ENCODE results near the gene MYEOV. TPM values are rescaled to one million over a fixed set of nuclear protein-coding genes. Genes with fewer than 3 reads are reported as not detected.

Gene MYEOV
- total and polyA plus RNA-seq, 9 of the 15 experiments (the other 6 are each of a cell fraction or from before 2014, with no cell fraction given), result 10.2 to 133 (median 32.2) TPM

DNA sequence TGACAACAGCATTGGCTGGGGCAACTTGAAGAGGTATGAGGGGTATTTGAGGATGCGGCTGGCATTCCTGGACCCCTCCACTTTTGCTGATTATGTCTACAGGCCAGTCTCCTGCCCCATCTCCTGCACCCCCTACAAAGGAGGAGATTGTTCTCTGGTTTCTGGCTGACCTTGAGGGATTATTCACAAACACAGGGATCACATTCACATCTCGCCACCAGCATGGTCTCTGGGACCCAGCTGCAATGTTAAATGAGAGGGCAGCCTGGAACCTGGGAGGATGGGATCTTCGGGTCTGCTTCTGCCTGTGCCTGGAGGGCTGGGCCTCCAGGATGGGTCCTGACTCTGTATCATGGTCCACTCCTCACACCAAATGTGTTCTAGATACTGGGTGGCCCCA, 32.8 kb upstream of the MYEOV start (continued):
- TF ChIP-seq, protein P1, sequence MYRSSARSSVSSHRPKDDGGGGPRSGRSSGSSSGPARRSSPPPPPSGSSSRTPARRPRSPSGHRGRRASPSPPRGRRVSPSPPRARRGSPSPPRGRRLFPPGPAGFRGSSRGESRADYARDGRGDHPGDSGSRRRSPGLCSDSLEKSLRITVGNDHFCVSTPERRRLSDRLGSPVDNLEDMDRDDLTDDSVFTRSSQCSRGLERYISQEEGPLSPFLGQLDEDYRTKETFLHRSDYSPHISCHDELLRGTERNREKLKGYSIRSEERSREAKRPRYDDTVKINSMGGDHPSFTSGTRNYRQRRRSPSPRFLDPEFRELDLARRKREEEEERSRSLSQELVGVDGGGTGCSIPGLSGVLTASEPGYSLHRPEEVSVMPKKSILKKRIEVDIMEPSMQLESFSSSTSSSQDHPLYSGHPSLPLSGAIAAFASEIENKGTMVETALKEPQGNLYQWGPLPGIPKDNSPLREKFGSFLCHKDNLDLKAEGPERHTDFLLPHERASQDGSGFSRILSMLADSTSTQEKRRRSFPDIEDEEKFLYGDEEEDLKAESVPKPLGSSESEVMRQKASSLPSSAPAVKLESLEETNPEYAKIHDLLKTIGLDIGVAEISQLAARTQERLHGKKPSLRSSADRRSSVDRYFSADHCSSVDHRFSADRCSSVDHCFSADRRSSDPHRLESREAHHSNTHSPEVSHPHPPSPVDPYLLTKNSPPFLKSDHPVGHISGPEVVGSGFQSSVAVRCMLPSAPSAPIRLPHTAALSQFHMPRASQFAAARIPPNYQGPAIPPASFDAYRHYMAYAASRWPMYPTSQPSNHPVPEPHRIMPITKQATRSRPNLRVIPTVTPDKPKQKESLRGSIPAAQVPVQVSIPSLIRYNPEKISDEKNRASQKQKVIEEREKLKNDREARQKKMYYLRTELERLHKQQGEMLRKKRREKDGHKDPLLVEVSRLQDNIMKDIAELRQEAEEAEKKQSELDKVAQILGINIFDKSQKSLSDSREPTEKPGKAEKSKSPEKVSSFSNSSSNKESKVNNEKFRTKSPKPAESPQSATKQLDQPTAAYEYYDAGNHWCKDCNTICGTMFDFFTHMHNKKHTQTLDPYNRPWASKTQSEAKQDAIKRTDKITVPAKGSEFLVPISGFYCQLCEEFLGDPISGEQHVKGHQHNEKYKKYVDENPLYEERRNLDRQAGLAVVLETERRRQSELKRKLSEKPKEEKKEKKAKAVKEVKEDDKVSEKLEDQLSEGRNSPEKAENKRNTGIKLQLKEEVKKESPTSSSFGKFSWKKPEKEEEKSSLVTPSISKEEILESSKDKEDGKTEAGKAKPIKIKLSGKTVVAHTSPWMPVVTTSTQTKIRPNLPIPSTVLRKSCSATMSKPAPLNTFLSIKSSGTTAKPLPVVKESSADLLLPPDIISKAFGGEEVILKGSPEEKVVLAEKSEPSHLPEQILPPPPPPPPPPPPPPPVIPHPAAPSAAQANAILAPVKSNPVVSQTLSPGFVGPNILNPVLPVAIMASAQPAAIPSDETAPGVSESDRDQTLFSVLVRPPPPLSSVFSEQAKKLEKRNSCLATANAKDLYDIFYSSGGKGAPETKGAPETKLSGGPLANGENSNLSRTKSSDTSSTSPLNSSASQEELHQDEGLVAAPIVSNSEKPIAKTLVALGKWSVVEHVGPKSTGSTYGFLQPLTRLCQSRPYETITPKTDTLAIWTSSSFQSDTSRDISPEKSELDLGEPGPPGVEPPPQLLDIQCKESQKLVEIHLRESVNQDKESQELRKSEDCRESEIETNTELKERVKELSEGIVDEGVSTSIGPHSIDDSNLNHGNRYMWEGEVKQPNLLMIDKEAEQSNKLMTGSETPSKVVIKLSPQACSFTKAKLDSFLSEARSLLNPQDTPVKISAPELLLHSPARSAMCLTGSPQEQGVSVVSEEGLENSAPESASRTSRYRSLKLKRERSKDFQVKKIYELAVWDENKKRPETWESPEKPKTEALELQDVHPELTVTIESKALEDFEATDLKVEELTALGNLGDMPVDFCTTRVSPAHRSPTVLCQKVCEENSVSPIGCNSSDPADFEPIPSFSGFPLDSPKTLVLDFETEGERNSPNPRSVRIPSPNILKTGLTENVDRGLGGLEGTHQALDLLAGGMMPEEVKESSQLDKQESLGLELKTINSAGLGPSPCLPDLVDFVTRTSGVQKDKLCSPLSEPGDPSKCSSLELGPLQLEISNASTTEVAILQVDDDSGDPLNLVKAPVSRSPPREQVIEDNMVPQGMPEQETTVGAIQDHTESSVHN (IDR thresholded peaks at IDR 0.05; ENCODE audit: borderline replicate concordance in 1 of 2, low read depth in 1 of 2), result no peak
- TF ChIP-seq, protein P2, sequence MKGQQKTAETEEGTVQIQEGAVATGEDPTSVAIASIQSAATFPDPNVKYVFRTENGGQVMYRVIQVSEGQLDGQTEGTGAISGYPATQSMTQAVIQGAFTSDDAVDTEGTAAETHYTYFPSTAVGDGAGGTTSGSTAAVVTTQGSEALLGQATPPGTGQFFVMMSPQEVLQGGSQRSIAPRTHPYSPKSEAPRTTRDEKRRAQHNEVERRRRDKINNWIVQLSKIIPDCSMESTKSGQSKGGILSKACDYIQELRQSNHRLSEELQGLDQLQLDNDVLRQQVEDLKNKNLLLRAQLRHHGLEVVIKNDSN (CRISPR knock-in tag; IDR thresholded peaks at IDR 0.05), result no peak
- TF ChIP-seq DDX20 (tag; IDR thresholded peaks at IDR 0.05; ENCODE audit: low read depth) (no peak), XRCC5 (IDR thresholded peaks at IDR 0.05; ENCODE audit: low read depth, low read length) (no peak), TRIM28 (IDR thresholded peaks at IDR 0.05) (no peak), PML (IDR thresholded peaks at IDR 0.05; ENCODE audit: low read length) (no peak), NR1H2 (CRISPR knock-in tag; IDR thresholded peaks at IDR 0.05) (no peak)
- TF ChIP-seq, protein P3, sequence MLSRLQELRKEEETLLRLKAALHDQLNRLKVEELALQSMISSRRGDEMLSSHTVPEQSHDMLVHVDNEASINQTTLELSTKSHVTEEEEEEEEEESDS (CRISPR knock-in tag; IDR thresholded peaks at IDR 0.05), result no peak
- TF ChIP-seq, protein P4, sequence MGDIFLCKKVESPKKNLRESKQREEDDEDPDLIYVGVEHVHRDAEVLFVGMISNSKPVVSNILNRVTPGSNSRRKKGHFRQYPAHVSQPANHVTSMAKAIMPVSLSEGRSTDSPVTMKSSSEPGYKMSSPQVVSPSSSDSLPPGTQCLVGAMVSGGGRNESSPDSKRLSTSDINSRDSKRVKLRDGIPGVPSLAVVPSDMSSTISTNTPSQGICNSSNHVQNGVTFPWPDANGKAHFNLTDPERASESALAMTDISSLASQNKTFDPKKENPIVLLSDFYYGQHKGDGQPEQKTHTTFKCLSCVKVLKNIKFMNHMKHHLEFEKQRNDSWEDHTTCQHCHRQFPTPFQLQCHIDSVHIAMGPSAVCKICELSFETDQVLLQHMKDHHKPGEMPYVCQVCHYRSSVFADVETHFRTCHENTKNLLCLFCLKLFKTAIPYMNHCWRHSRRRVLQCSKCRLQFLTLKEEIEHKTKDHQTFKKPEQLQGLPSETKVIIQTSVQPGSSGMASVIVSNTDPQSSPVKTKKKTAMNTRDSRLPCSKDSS (IDR thresholded peaks at IDR 0.05; ENCODE audit: low read depth, partially characterized antibody), result no peak

All from K562 (cell line).